ENCODE measurements around the gene IP6K3.

IP6K3 gene

GRCh38 chr6:33746651-33747100 lies at the start of gene IP6K3:
Gene IP6K3 (minus strand): TSS chr6:33746905. CDS start chr6:33735476, 11,429 bp downstream.
- DNase-seq: no peak

DNA sequence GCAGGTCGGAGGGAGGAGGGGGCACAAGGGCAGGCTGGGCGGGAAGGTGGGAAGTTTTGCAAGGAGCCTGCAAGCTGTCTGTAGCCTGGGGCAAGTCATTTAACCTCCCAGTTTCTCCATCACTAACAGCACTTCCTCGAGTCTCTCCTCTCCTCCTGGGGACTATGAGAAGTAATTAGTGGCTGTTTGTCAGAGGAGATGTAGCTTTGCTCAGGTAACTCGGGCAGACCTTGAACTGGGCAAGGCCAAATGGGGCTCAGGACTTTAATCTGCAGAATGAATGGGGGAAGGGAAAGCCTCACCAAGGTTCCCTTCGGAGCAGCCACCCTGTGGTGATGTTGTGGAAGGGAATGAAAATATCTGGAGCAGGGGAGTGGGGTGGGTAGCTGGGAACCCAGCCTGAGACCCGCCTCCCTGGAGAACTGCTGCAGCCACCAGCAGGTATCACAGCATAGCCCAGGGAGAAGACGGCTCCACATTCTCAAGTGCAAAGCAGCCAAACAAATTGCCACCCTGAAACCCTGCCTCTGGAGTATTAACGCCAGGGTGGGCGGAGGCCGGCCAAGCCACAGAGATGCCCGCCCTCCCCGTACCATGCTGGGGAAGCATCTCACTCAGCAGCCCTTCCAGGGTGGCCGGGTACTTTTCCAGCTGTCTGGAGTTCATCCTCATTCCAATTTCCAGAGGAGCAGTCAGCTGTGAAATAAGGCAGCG lies 48.4 kb upstream of the IP6K3 start:
- peak in 1 of 2 experiments; percentile 52 for DNase-seq

- DNase-seq: no peak
Observed at GRCh38 chr6:33792981-33793380, 46.3 kb upstream of the IP6K3 start.

- DNase-seq: no peak
Observed at GRCh38 chr6:33791620-33792019, 44.9 kb upstream of the IP6K3 start.

- no peak for DNase-seq
Observed at GRCh38 chr6:33790910-33791309, 44.2 kb upstream of the IP6K3 start.

DNA sequence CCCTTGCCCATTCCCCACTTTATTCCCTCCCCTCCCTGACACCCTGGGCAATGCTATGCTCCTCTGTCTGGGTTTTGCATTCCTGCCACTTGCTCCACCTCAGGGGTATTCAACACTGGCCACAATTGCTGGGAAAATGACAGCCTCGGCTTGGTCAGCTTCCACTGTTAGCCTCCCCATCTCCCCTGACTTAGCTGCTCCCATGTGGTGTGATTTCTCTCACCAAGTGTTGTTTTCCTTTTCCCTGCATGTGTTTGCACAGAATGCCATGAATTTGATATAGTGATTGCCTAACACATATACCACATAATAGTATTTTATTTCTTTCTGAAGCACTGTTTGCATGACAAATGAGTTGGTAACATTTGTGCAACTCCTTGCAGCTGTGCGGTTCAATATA lies 43.7 kb upstream of the IP6K3 start:
- no peak for DNase-seq

GRCh38 chr6:33789550-33789895 lies 42.8 kb upstream of the IP6K3 start:
- no peak for DNase-seq

DNA sequence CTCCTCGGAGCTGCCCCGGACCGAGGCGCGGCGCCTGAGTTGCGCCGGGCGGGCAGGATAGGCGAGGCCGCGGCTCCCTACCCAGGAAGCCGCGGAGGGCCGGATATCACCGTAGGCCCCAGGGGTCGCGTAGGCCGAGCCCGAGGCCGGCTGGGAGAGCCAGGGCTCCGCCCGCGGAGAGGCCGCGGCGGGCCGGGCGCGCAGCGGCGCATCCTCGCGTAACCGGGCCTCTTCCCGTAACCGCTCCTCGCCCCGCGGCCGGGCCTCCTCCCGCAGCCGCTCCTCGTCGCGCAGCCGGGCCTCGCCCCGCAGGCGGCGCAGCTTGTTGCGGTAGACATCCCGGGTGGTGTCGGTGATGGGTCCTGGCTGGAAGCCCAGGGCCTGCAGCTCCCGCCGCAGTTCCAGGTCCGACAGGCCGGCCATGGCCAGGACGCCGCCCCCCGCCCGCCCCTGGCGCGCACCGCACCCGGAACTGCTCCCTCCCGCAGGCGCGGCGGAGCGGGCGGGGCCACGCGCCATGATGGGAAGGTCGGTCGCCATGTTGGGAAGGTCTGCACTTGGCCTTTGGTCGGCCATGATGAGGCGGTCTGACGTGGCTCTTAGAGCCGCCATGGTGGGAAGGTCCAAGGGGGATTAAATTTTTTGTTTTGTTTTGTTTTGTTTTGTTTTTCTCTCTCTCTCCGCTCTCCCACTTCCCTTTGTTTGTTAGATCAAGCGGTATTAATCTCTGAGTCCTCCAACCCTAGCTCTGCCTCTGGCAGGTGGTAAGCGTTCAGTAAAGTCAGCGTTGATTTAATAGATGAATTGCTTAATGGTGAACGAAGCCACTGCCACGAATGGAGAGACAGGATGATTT lies 42.2 kb upstream of the IP6K3 start, which contains the start of gene LEMD2:
Gene LEMD2 (minus strand): TSS at position 437 of the 856 bp plus-strand sequence. CDS start 14 bp downstream, at position 423.
- peak; percentile 40 to 91 for DNase-seq

DNA sequence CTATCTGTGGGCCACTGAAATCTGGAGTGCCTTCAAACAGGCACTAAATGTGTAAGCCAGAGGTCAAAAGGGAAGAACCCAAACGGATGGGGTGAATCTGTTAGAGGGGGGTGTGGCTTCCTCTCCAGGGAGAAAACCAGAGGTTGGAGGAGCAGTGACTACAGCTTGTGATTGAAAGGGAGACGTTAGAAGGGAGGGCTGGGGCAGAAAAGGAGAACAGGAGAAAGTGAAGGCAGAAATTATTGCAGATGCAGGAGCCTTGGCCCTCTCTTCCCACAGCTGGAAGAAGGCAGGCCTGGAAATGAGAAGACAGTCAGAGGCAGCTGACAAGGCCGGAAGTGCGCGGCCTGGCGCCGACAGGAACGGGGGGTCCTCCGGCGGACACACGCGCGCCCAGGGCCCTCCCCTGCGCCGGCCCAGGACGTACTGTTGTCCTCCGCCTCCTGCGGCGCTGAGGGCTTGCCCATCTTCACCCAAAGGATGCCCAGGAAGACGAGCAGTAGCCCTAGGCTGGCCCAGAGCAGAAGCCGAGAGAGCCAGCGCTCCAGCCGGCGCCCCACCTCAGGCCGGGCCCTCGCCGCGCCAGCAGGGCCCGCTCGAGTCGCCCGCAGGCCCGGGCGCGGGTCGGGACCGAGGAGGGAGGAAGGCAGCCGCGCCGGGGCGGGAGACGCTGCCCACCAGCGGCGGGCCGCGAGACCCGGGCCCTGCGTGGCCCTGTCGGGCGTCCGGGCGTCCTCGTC lies 41.4 kb upstream of the IP6K3 start:
- DNase-seq: peak in 1 of 2 experiments; percentile 67

DNA sequence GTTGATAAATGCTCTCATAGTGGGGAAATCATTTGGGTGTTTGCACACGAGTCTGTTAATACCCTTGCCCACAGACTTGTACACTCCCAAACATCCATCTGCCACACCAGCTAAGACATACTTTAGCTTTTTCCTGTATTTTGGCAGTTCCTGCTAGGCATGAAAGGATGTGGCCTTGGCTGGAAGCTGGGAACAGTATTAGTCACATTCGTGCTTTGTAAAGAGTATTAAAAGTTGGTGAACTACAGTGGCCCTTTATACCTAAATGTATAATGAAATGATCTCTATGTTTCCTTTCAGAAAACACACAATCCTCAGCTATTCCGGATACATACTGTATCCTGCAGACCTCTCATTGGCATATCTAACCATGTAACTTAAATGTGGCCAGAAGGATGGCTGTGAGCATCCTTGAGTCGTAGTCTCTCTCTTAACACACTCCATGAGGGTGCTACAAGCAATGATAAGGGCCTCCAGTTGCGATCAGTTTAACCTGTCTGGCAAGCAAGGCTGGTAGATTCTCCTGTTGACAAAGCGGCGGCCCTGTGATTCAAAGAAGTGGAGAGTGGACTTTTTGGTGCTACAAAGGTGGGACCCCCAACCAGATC lies 40.7 kb upstream of the IP6K3 start:
- DNase-seq: no peak

DNA sequence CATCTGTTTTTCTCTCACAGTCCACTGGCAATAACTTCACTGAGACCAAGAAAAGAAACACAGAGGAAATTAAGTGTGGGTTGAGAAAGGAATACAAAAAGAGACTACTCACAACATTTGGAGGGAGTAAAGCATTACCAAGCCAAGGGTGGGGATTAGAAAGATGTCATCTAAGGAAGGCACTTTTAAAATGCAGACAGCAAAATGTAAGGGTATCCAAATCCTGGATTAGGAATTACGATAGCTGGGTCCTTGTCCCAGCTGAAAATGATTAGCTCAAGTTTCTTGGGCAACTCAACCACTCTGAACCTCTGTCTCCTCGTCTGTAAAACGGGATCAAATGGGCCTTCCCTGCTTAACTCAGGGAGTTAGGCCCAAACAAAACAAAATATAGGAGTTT lies 40.0 kb upstream of the IP6K3 start:
- no peak for DNase-seq

DNA sequence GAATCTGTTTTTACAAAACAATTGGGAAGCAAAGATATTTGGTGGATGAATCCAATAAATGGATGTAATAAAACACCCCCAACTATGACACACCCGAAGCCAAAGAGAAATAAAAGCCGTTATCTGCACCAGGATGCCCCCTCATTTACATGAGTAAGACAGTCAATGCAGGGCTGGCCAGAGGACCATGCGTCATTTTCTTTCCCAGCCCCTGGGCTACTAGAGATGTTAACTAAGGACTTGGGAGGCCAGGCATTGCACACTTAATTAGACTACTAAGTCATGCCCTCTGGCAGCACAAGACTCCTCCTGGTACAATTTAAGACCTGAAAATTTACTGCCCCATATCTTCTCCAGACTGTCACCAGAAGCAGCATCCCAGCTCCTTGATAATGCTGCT lies 39.1 kb upstream of the IP6K3 start:
- no peak for DNase-seq

GRCh38 chr6:33784787-33785186 lies 38.1 kb upstream of the IP6K3 start:
- DNase-seq: no peak

DNA sequence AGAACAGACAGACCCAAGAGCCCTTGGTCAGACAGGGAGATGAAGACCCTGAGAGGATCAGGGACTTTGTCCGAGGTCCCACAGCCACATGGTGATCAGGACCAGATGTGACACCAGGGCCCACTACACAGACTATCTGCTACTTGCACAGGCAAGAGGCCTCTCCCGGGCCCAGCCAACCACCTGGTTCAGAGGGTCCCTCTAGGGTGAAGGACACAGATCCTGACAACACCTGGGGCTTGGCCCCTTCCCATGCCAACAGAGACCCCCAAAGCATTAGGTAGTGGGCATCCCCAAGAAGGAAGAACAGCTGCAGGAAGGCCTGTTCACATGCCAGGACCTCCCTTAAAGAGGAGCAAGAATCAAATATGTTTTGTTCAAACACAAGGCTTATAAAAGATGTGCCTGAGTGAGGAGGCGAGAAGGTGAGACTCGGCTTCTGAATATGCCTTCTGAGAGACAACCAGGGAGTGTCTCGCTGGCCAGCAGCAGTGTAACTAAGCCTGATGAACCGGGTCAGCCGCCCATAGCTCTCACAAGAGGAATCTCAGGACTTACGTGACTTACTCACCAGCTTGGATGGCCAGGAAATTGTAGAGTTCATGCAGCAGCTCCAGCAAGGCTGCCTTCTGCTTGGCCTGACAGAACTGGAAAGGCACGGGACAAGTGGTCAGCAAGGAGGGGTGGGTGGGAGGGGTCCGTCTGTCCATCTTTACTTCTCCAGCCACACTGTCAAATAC lies 37.2 kb upstream of the IP6K3 start:
- no peak for DNase-seq

DNA sequence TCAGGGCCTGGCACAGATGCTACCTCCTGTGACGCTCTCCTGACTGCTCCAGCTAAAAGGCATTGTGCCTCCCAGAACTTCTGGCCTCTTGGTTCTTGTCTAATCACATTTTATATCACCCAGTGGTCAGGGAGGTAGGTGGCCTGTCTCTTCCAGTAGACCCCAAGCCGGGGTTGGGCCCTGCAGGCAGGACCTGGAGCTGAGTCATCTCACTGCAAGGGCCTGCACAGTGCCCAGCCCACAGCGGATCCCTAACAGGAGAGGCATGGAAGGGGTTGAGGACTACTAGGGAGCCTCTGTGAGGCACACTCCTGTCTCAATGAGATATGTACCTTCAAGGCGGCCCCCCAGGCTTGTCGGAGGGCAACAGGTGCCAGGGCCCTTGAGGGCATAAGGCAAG lies 35.9 kb upstream of the IP6K3 start:
- no peak for DNase-seq

- DNase-seq: no peak
Observed at GRCh38 chr6:33781131-33781975, 34.6 kb upstream of the IP6K3 start.

GRCh38 chr6:33779895-33780294 lies 33.2 kb upstream of the IP6K3 start:
- no peak for DNase-seq

GRCh38 chr6:33779290-33779689 lies 32.6 kb upstream of the IP6K3 start:
- no peak for DNase-seq

- DNase-seq: no peak
Observed at GRCh38 chr6:33778444-33779121, 31.9 kb upstream of the IP6K3 start.
